Smooth muscle cell (in vitro differentiated cells): ENCODE data around the gene PTPRA. TPM values are rescaled to one million over a fixed set of nuclear protein-coding genes. Genes with fewer than 3 reads are reported as not detected.

Experiments used
- DNase-seq: peaks from one replicate; lab custom pipeline; 2025; ENCODE audit not compliant: unreplicated experiment; lab: John Stamatoyannopoulos, UW
- H2AFZ ChIP-seq: fragments of 200-600 bp; sonication (generic); 2 replicates; pipeline ENCODE4 v1.6.0; 2016; ENCODE audit warnings: antibody characterized with exemption, low read depth, mild to moderate bottlenecking
- H3F3A ChIP-seq: fragments of 200-600 bp; sonication (generic); 2 replicates; pipeline ENCODE4 v1.6.0; 2017; ENCODE audit warnings: antibody characterized with exemption, low read depth
- H3K27ac ChIP-seq: fragments of 200-600 bp; sonication (generic); 2 replicates; pipeline ENCODE4 v1.5.1; 2016; ENCODE audit warnings: low read depth, mild to moderate bottlenecking
- H3K27me3 ChIP-seq: fragments of 200-600 bp; sonication (generic); 2 replicates; pipeline ENCODE4 v1.6.1; 2016; ENCODE audit warnings: low read depth, mild to moderate bottlenecking
- H3K36me3 ChIP-seq: fragments of 200-600 bp; sonication (generic); 2 replicates; pipeline ENCODE4 v1.5.1; 2016; ENCODE audit warnings: low read depth
- H3K4me1 ChIP-seq: fragments of 200-600 bp; sonication (generic); 2 replicates; pipeline ENCODE4 v1.5.1; 2016; ENCODE audit warnings: low read depth
- H3K4me2 ChIP-seq: fragments of 200-600 bp; sonication (generic); 2 replicates; pipeline ENCODE4 v1.6.0; 2016; ENCODE audit warnings: mild to moderate bottlenecking
- H3K4me3 ChIP-seq: fragments of 200-600 bp; sonication (generic); 2 replicates; pipeline ENCODE4 v1.5.1; 2016; ENCODE audit warnings: mild to moderate bottlenecking
- H3K79me2 ChIP-seq: fragments of 200-600 bp; sonication (generic); 2 replicates; pipeline ENCODE4 v1.6.0; 2016; ENCODE audit warnings: low read depth, mild to moderate bottlenecking
- H3K9ac ChIP-seq: fragments of 200-600 bp; sonication (generic); 2 replicates; pipeline ENCODE4 v1.6.0; 2016; ENCODE audit warnings: low read depth
- H3K9me3 ChIP-seq: fragments of 200-600 bp; sonication (generic); replicated peaks from 2 replicates; pipeline ENCODE4 v1.5.1; 2016; ENCODE audit warnings: low read depth
- H4K20me1 ChIP-seq: fragments of 200-600 bp; sonication (generic); 2 replicates; pipeline ENCODE4 v1.6.0; 2016; ENCODE audit warnings: low read depth
- WGBS: methylation state at CpG from one replicate; pipeline ENCODE4 v1.1.7; 2016; ENCODE audit warnings: low lambda C conversion rate; 5-methylcytosine and 5-hydroxymethylcytosine counted together
- polyA plus RNA-seq: library from polyadenylated mRNA; unstranded; fragments of >200 nt; fragmentation: Nextera tagmentation; extraction: Ambion mirVana; gene quantifications from 2 replicates; pipeline ENCODE4 v1.2.1, GENCODE V29; 2016
- total RNA-seq: library from RNA; depleted of rRNA; stranded (reverse); fragments of >200 nt; gene quantifications from 2 replicates; pipeline ENCODE4 v1.2.3, GENCODE V29; 2014
- TF ChIP-seq, protein P1 (sequence below): fragments of 200-600 bp; sonication (generic); IDR thresholded peaks from 2 replicates; pipeline ENCODE4 v1.5.1; 2017; ENCODE audit warnings: borderline replicate concordance, mild to moderate bottlenecking, antibody characterized with exemption; ENCODE audit not compliant: insufficient read depth, poor library complexity, severe bottlenecking

The PTPRA gene
- total and polyA plus RNA-seq, 2 experiments from 2014 or later, result 38.4 to 48.9 TPM

DNA sequence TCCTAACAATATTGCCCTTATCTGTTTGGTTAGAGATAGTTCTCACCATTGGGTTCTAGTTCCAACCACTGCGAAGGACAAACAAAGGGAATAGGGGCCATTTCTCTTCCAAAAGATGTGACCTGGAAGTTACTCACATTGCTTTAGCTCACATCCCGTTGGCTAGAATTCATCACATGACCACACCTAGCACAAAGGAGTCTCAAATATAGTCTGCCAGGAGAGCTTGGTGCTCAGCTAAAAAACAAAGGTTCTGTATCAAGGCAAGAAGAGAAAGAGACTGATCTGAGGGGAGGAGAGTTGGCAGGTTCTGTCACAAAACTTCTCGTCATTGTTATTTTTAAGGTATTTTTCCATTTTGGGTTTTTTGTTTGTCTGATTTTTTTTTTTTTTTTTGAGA is 100.3 kb downstream of the PTPRA start:
- Histone ChIP-seq H3K27me3 (no peaks in the 10 kb centered on the region), H3K27ac (no peak overlapping the region), H2AFZ (no peak overlapping the region), H3K4me2 (no peak overlapping the region), H3K36me3 (no peaks in the 10 kb centered on the region), H3K9ac (no peak overlapping the region), H3K4me1 (no peaks in the 10 kb centered on the region), H4K20me1 (peaks cover 23% of the 10 kb centered on the region), H3F3A (no peaks in the 10 kb centered on the region), H3K4me3 (no peak overlapping the region), H3K79me2 (no peaks in the 10 kb centered on the region), H3K9me3 (no peaks in the 10 kb centered on the region)
- 100% methylated on average over 3 of the region's 3 CpGs for WGBS
- DNase-seq, result no peak
- TF ChIP-seq, protein P1, sequence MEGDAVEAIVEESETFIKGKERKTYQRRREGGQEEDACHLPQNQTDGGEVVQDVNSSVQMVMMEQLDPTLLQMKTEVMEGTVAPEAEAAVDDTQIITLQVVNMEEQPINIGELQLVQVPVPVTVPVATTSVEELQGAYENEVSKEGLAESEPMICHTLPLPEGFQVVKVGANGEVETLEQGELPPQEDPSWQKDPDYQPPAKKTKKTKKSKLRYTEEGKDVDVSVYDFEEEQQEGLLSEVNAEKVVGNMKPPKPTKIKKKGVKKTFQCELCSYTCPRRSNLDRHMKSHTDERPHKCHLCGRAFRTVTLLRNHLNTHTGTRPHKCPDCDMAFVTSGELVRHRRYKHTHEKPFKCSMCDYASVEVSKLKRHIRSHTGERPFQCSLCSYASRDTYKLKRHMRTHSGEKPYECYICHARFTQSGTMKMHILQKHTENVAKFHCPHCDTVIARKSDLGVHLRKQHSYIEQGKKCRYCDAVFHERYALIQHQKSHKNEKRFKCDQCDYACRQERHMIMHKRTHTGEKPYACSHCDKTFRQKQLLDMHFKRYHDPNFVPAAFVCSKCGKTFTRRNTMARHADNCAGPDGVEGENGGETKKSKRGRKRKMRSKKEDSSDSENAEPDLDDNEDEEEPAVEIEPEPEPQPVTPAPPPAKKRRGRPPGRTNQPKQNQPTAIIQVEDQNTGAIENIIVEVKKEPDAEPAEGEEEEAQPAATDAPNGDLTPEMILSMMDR, result no peak

DNA sequence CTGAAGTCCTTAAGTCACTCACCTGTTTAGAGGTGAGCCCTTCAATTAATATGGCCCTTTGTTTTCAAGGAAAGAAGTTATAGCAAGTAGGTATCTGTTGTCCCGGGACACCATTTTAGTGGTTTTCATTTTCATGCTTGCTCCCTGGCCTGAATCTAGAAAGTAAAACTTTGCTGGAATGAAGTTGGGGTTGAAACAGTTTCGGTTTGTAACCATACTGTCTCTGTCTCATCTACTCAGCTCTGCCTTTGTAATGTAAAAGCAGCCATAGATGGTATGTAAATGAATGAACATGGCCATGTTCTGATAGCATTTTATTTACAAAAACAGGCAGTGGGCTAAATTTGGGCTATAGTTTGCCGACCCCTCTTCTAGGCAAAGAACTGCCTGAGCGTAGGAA is 105.2 kb downstream of the PTPRA start:
- Histone ChIP-seq H3K9me3 (no peaks in the 10 kb centered on the region), H3K9ac (no peak overlapping the region), H4K20me1 (peaks cover 13% of the 10 kb centered on the region), H3K27ac (no peak overlapping the region), H3K79me2 (no peaks in the 10 kb centered on the region), H3K36me3 (no peaks in the 10 kb centered on the region), H3K4me1 (no peaks in the 10 kb centered on the region), H3K27me3 (no peaks in the 10 kb centered on the region), H3K4me2 (no peak overlapping the region), H3K4me3 (no peak overlapping the region), H2AFZ (no peak overlapping the region), H3F3A (no peaks in the 10 kb centered on the region)
- TF ChIP-seq, protein P1, result no peak
- WGBS, result 95% methylated on average over 4 of the region's 4 CpGs
- no peak for DNase-seq

DNA sequence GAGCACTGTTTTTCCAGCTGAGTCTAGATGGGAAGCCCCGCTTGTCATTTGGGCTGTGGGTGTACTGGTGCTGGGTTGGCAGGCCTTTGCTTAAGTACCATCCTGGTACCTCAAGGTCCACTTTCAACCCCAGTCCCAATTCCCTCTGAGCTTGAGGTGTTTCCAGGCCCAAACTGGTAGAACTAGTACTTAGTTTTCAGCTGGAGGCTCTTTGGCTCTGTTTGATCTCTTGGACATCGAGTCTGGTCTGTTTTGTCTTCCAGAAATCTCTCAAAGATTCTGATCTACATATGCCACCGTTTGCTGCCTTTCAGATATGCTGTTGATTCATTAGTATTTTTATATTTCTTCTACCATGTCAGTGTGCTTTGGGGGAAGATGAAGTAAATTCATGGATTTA is 108.4 kb downstream of the PTPRA start:
- no peaks in the 10 kb centered on the region for H3K36me3 ChIP-seq
- no peak overlapping the region for H3K4me2 ChIP-seq
- H3K4me3 ChIP-seq, result no peak overlapping the region
- no peak overlapping the region for H3K27ac ChIP-seq
- TF ChIP-seq, protein P1, result no peak
- H3K9ac ChIP-seq, result no peak overlapping the region
- no peaks in the 10 kb centered on the region for H3K27me3 ChIP-seq
- no peak overlapping the region for H2AFZ ChIP-seq
- H4K20me1 ChIP-seq, result peaks cover 21% of the 10 kb centered on the region
- DNase-seq, result no peak
- no peaks in the 10 kb centered on the region for H3K9me3 ChIP-seq
- H3K79me2 ChIP-seq, result no peaks in the 10 kb centered on the region
- no peaks in the 10 kb centered on the region for H3K4me1 ChIP-seq
- WGBS, result 83% methylated on average over 3 of the region's 3 CpGs
- H3F3A ChIP-seq, result no peaks in the 10 kb centered on the region

DNA sequence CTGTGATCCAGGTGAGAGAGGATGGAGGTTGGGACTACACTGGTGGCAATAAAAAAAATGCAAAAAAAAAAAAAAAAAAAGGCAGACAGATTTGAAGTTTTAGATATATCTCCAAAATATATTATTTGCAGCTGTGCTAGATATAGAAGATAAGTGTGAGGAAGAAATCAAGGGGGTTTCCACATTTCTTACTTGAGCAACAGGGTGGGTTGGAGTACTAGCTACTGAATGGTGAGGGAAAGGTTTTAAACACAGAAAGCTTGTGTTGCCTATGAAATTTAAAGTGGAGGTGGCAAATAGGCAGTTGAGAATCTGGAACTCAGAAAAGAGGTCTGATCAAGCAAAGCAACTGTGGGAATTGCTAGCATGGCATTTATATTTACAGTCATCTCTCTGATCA is 110.2 kb downstream of the PTPRA start:
- no peak for DNase-seq
- Histone ChIP-seq H2AFZ (no peak overlapping the region), H3K36me3 (no peaks in the 10 kb centered on the region), H4K20me1 (peaks cover 21% of the 10 kb centered on the region), H3F3A (no peaks in the 10 kb centered on the region), H3K27me3 (no peaks in the 10 kb centered on the region), H3K9me3 (no peaks in the 10 kb centered on the region), H3K9ac (no peak overlapping the region), H3K79me2 (no peaks in the 10 kb centered on the region), H3K27ac (no peak overlapping the region), H3K4me3 (no peak overlapping the region), H3K4me2 (no peak overlapping the region), H3K4me1 (no peaks in the 10 kb centered on the region)
- TF ChIP-seq, protein P1, result no peak
